ENCODE data around the gene MSTN.
A peak's percentile ranks its signal among the peaks of the same experiment; 100 is the strongest.

- no peak for TF ChIP-seq RELA (CRISPR knock-in tag; IDR thresholded peaks at IDR 0.05; ENCODE audit: borderline replicate concordance)
- no peak for TF ChIP-seq ZNF263 (CRISPR knock-in tag; IDR thresholded peaks at IDR 0.05; ENCODE audit: low read depth)
- no peak for TF ChIP-seq GABPB1 (CRISPR knock-in tag; IDR thresholded peaks at IDR 0.05)
- TF ChIP-seq CTCF (IDR thresholded peaks at IDR 0.05), result peak; percentile 61; the same call in 1 of the 2 replicates
- TF ChIP-seq STAT6 (CRISPR knock-in tag; conservative IDR thresholded peaks at IDR 0.05; ENCODE audit: low read depth), result no peak
- no peak for TF ChIP-seq ATF3 (CRISPR knock-in tag; conservative IDR thresholded peaks at IDR 0.05)
- TF ChIP-seq NFYB (CRISPR knock-in tag; conservative IDR thresholded peaks at IDR 0.05; ENCODE audit: low read depth), result no peak
- no peak for TF ChIP-seq ATF2 (CRISPR knock-in tag; IDR thresholded peaks at IDR 0.05; ENCODE audit: borderline replicate concordance, low read depth)
- no peak for TF ChIP-seq IRF1 (CRISPR knock-in tag; IDR thresholded peaks at IDR 0.05)
- TF ChIP-seq PREB (CRISPR knock-in tag; IDR thresholded peaks at IDR 0.05; ENCODE audit: borderline replicate concordance), result no peak
- no peak for TF ChIP-seq ZNF121 (CRISPR knock-in tag; IDR thresholded peaks at IDR 0.05)
Observed at GRCh38 chr2:190088917-190089316, 26.4 kb upstream of the MSTN start.

Data from WTC11 (cell line).